ENCODE data around the gene METTL5.
"Not testable (repeated sequence)": the region's sequence is repeated elsewhere in the genome, so short reads cannot be mapped to it uniquely, and the experiment has no call there.

Gene METTL5

GRCh38 chr2:169819106-169819505 lies 5.6 kb downstream of the METTL5 start:
- Histone ChIP-seq H3K36me3 (ENCODE audit: low read depth) (peaks cover 89% of the 10 kb centered on the region), H3K4me3 (ENCODE audit: severe bottlenecking) (no peak overlapping the region), H3K27ac (ENCODE audit: poor library complexity, severe bottlenecking) (peak overlapping the region; percentile 82), H3K4me1 (ENCODE audit: insufficient read depth, poor library complexity, severe bottlenecking) (peaks cover 54% of the 10 kb centered on the region), H3K9me3 (ENCODE audit: severe bottlenecking) (peaks cover 2% of the 10 kb centered on the region), H3K27me3 (ENCODE audit: insufficient read depth, poor library complexity, severe bottlenecking) (no peaks in the 10 kb centered on the region)
- no peak for TF ChIP-seq CTCF (IDR thresholded peaks at IDR 0.05; ENCODE audit: poor library complexity, severe bottlenecking)
- no peak for DNase-seq (ENCODE audit: low spot score)
- ATAC-seq (ENCODE audit: low read depth) = no peak

GRCh38 chr2:169818241-169818640 lies 6.5 kb downstream of the METTL5 start:
- Histone ChIP-seq H3K4me3 (ENCODE audit: severe bottlenecking) (no peak overlapping the region), H3K4me1 (ENCODE audit: insufficient read depth, poor library complexity, severe bottlenecking) (peaks cover 49% of the 10 kb centered on the region), H3K27ac (ENCODE audit: poor library complexity, severe bottlenecking) (peak overlapping the region; percentile 82), H3K27me3 (ENCODE audit: insufficient read depth, poor library complexity, severe bottlenecking) (no peaks in the 10 kb centered on the region), H3K36me3 (ENCODE audit: low read depth) (peaks cover 91% of the 10 kb centered on the region), H3K9me3 (ENCODE audit: severe bottlenecking) (peaks cover 2% of the 10 kb centered on the region)
- ATAC-seq (ENCODE audit: low read depth) = no peak
- no peak for TF ChIP-seq CTCF (IDR thresholded peaks at IDR 0.05; ENCODE audit: poor library complexity, severe bottlenecking)
- no peak for DNase-seq (ENCODE audit: low spot score)

- not testable (repeated sequence) for H3K27me3 ChIP-seq (ENCODE audit: insufficient read depth, poor library complexity, severe bottlenecking); H3K9me3 ChIP-seq (ENCODE audit: severe bottlenecking); H3K4me3 ChIP-seq (ENCODE audit: severe bottlenecking); ATAC-seq (ENCODE audit: low read depth); H3K27ac ChIP-seq (ENCODE audit: poor library complexity, severe bottlenecking); DNase-seq (ENCODE audit: low spot score)
- Histone ChIP-seq H3K36me3 (ENCODE audit: low read depth) (peaks cover 91% of the 10 kb centered on the region), H3K4me1 (ENCODE audit: insufficient read depth, poor library complexity, severe bottlenecking) (peaks cover 41% of the 10 kb centered on the region)
Measured at GRCh38 chr2:169817369-169817768, 7.3 kb downstream of the METTL5 start.

- H3K9me3 ChIP-seq (ENCODE audit: severe bottlenecking); H3K4me3 ChIP-seq (ENCODE audit: severe bottlenecking); H3K27me3 ChIP-seq (ENCODE audit: insufficient read depth, poor library complexity, severe bottlenecking); DNase-seq (ENCODE audit: low spot score); ATAC-seq (ENCODE audit: low read depth): not testable (repeated sequence)
- peaks cover 91% of the 10 kb centered on the region for H3K36me3 ChIP-seq (ENCODE audit: low read depth)
- peaks cover 40% of the 10 kb centered on the region for H3K4me1 ChIP-seq (ENCODE audit: insufficient read depth, poor library complexity, severe bottlenecking)
- peak overlapping the region; percentile 47 for H3K27ac ChIP-seq (ENCODE audit: poor library complexity, severe bottlenecking)
Measured at GRCh38 chr2:169816961-169817360, 7.7 kb downstream of the METTL5 start.

GRCh38 chr2:169815849-169816248 lies 8.9 kb downstream of the METTL5 start:
- no peak for TF ChIP-seq CTCF (IDR thresholded peaks at IDR 0.05; ENCODE audit: poor library complexity, severe bottlenecking)
- Histone ChIP-seq H3K27me3 (ENCODE audit: insufficient read depth, poor library complexity, severe bottlenecking) (no peaks in the 10 kb centered on the region), H3K27ac (ENCODE audit: poor library complexity, severe bottlenecking) (peak overlapping the region; percentile 47), H3K4me1 (ENCODE audit: insufficient read depth, poor library complexity, severe bottlenecking) (peaks cover 35% of the 10 kb centered on the region), H3K36me3 (ENCODE audit: low read depth) (peaks cover 91% of the 10 kb centered on the region), H3K4me3 (ENCODE audit: severe bottlenecking) (no peak overlapping the region), H3K9me3 (ENCODE audit: severe bottlenecking) (peaks cover 2% of the 10 kb centered on the region)
- ATAC-seq (ENCODE audit: low read depth) (peak; percentile 93), DNase-seq (ENCODE audit: low spot score) (no peak)

GRCh38 chr2:169808221-169808620 lies 16.5 kb downstream of the METTL5 start:
- H3K27ac ChIP-seq (ENCODE audit: poor library complexity, severe bottlenecking) = no peak overlapping the region
- no peak for TF ChIP-seq CTCF (IDR thresholded peaks at IDR 0.05; ENCODE audit: poor library complexity, severe bottlenecking)
- peaks cover 97% of the 10 kb centered on the region for H3K36me3 ChIP-seq (ENCODE audit: low read depth)
- no peaks in the 10 kb centered on the region for H3K4me1 ChIP-seq (ENCODE audit: insufficient read depth, poor library complexity, severe bottlenecking)
- H3K9me3 ChIP-seq (ENCODE audit: severe bottlenecking) = no peaks in the 10 kb centered on the region
- DNase-seq (ENCODE audit: low spot score) (no peak), ATAC-seq (ENCODE audit: low read depth) (no peak)
- H3K27me3 ChIP-seq (ENCODE audit: insufficient read depth, poor library complexity, severe bottlenecking) = no peaks in the 10 kb centered on the region
- H3K4me3 ChIP-seq (ENCODE audit: severe bottlenecking) = no peak overlapping the region
